DMS 273 treated with DMSO at 0.1 percent for 48 hours (cell line): ENCODE results near the gene SEMA6D.

ENCODE experiments used
- DNase-seq: peaks from one replicate; lab custom pipeline; 2025; lab: John Stamatoyannopoulos, UW

SEMA6D gene

DNA sequence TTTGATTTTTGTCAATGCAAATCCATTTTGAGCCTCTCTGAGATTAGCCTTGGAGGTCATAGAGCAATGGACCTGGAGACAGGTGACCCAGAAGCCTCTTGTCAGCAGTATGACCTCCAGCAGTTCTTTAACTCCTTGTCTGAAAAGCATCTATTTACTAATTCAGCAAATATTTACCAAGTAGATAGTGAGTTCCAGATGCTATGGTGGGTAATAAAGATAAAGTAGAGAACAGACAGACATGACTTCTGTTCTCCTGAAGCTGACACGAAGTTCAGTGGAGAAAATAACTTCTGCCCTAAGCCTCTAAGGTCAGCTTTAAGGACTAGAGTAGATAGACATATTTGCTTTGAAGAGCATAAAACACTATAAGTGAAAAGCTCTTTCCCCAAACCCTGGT lies 26.6 kb downstream of the SEMA6D start:
- DNase-seq: no peak

DNA sequence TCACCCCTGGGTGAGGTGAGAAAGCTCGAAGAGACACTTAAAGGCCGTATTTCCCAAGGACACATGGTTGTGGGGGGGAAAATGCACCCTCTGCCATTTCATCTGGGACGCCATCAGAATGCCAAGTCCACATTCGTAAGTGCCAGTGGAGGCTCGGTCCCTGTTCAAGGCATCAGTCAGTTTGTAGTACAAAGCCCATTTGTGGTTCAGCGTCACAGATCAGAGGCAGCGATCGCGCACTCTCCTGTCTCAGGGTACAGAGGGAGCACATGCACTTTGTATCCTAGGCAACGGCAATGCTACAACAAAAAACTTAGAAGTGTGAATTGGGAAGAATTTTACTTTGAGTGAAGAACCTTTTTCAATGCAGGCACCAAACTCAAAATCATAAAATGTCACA lies 27.2 kb downstream of the SEMA6D start:
- DNase-seq: no peak

DNA sequence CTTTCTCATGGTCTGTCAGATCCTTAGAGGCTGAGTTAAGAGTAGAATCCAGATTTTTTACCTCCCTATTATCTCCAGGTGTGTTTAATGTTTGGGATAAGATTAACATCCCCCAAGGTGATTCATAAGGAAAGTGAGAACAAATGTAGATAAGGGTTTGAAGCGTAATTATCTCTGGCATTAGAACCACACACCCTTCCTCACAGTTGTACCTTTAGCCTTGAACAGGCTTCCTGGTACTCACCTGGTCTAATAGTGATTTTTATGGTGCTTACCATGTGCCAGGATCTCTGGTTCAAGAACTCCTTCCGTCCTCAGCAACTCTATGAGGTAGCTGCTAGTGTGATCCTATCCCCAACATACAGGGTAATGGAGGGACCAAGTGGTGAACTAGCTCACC lies 27.7 kb downstream of the SEMA6D start:
- DNase-seq: no peak

DNA sequence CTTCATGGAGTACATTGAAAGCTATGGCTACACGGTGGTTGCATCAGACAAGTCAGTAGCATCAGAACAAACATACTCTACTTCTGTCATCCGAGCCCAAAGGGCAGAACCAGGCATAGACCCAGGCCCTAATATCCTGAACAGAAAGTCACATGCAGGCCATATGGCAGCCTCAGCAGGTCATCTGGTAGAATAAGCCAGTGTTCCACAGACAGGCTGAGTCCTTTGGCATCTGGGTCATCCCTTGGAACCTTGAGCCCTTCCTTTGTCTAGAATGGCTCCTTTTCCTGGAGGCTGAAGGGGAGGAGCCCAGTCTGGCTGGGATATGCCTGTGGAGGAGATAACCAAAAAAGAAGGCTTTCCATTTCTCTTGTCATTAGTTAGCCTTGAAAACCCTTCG lies 29.2 kb downstream of the SEMA6D start:
- DNase-seq: no peak

DNA sequence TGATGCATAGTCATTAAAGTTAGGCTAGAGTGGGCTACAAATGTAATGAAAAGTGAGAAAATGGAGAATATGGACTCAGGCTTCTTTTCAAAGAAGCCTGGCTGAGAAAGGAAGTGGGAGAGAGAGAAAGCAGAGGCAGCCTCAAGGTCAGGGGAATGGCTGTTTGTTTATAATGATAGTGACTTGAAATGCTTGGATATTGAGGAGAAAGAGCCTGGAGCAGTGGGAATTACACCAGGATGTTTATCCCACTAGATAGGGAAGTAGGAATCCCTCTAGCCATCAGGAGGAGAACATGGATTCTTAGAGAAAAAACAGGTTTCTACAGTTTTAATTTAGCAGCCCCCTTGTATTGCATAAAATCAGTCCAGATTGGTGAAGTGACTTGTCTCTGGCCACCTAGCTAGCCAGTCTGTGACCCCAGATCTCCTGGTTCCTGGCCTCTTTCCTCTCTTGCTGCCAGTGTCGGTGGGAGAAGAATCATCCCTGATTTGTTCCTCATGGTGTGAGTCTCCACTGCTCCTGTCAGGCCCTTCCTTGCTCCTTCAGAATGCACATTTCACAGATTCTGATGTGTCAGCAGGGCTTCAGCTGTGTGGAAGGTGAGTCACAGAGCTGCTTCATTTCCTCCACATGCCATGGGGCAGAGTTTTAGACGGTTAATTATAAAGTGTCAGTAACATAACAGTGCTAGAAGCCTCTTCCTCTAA lies 32.9 kb downstream of the SEMA6D start:
- no peak for DNase-seq

DNA sequence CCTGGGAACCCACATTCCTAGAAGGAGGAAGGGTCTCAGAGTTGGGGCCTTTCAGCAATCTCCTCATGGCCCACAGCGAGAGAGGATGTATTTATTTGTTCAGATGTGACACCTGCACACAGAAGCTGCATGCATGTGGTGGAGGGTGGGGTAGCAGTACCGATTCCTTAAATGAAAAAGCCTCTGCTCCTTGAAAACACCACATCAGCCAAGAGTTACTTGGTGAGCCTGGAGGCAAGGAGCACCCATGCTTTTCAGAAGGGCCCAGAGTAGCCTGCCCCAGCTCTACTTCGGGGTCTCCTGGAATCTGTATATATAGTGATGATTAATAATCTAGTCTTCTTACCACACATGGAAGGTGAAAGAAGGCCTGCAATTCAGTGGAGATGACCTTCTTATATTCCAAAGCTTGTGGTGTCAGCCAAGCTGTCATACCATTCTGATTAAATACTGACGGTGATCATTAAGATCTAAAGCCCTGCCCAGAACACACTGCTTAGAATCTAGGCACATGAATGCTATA lies 33.5 kb downstream of the SEMA6D start:
- no peak for DNase-seq

DNA sequence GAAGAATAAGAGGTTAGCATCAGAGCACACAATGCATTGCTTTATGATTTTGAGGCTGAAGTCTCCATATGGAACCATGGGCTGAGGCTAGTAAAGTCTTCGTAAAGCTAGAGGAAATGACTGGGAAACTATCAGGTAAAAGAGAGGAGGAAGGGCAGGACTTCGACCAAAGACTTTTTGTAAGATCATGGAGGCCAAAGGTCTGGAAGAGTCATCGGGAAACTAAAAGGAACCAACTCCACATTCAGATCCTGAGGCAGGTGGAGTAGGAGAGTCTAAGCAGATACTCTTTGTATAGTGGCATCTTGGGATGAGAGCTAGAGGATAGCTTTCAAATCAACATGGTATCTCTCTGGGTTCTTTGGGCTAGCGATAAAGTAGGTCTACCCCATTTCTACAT lies 36.3 kb downstream of the SEMA6D start:
- no peak for DNase-seq

DNA sequence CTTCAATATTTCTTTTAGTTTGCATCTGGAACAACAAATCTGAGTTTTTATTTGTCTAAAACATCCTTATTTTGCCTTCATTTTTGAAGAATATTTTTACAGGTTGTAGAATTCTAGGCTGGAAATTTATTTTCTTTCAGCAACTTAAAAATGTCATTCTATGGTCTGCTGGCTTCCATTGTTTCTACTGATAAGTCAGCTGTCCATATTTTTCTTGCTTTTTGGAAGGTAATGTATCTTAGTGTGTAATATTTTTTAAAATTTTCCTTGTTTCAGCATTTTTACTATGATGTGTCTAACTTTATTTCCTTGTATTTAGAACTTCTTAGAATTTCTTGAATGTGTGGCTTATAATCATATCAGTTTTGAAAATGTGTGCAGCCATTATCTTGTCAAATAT lies 37.0 kb downstream of the SEMA6D start:
- DNase-seq: no peak

DNA sequence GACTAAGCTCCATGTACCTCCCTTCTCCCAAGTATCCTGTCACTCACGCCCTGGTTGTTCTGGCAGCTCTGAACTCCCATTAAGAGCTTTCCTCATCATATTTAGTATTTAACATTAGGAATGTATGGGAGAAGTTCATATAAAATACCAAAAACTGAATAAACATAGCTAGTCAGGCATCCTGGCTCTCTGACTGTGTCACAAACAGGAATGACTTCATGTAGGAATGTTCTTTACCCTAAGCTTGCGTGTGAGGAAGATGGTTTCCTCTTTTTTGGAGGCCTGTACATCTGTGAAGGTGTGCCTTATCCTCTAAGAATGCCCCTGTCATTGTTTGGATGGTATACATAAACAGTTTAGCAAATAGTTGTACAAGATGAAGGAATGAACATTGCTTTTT lies 38.6 kb downstream of the SEMA6D start:
- no peak for DNase-seq

DNA sequence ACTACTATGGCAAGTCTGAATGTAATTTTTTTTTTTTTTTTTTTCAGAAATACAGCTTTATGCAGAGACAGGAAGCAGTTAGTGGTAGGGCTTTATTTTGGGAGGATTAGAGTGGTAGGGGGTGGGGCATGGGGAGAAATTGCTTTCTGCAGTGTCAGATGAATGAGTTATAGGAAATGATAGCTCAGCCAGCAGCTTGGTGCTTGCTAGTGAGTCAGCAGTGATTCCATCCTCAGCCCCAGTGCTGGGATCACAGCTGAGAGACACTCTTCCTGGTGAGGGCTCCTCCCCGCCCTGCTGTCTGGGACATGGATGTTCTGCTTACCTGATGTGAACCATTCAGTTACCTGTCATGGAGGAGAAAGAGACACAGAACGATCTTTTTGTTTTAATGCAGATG lies 39.6 kb downstream of the SEMA6D start:
- no peak for DNase-seq

DNA sequence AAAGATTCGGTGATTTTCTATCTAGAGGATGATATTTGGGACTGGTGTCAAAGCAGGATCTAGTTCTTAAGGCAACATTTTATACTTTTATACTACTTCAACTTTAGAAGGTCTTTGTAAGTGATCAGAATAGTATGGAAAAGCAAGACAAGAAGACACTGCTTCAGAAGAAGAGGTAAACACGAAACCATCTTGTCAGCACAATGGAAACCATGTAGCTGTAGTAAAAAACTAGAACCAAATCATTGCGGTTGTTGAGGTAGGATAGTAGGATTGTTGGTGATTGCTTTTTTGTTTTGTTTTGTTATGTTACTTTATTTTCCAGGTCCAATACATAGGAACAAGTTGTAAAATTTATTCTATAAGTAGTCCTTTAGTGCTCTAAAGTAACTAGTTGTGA lies 40.0 kb downstream of the SEMA6D start:
- no peak for DNase-seq

DNA sequence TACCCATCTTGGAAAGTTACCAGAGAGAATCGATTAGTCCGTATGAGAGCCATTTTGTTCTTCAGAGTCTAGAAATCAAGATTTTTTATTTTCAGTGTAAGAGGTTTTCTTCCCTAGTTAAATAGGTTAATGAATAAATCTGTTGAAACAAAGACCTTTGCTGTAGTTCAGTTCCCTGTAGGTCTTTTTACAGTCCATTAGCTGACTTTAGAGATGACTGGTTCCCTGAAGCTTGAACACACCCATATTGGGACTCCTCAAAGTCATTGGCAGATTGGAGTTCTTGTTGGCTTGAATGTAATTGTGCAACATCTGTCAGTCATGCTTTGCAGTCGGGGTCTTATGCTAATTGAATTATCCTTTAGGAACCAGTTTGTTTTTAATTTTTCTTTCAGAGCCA lies 45.3 kb downstream of the SEMA6D start:
- no peak for DNase-seq

DNA sequence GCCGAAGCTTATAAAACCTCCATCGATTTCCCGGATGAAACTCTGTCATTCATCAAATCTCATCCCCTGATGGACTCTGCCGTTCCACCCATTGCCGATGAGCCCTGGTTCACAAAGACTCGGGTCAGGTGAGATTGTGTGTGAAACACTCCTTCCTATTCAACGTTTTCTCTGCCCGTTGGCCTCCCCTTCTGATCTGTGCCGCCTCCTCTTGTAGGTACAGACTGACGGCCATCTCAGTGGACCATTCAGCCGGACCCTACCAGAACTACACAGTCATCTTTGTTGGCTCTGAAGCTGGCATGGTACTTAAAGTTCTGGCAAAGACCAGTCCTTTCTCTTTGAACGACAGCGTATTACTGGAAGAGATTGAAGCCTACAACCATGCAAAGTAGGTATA lies 47.4 kb downstream of the SEMA6D start:
- DNase-seq: no peak

DNA sequence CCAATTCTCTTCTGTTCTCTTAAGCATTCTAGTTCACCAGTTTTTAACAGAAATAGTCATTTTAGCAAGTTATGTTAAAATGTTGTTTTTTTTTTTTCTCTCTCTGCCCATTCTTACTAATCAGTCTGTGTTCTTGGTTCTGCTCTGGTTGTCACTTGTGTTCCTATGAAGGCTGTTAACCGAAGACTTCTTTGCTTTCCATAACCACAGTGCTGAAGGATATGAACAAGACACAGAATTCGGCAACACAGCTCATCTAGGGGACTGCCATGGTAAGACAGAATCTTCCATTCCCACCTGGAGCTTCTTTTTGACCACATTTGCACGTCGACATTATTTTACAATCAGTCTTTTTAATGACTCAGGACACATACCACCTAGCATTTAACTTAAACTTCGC lies 49.1 kb downstream of the SEMA6D start:
- DNase-seq: no peak

DNA sequence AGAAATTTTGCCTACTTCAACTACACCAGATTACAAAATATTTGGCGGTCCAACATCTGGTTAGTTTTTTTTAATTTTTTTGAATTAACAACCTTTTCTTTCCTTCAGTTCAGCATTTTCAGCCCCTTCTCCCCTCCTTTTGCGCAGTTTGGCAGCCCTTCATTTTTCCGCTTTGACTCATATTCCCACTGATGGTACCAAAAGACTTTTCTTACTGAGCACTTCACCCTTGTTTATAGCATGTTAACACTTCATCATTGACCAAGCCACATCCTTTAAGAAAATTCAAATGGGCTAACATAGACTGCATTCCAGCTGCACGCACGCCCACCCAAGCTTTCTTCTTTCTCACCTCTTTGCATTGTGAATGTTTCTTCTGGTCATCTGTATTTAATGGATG lies 49.7 kb downstream of the SEMA6D start:
- no peak for DNase-seq

DNA sequence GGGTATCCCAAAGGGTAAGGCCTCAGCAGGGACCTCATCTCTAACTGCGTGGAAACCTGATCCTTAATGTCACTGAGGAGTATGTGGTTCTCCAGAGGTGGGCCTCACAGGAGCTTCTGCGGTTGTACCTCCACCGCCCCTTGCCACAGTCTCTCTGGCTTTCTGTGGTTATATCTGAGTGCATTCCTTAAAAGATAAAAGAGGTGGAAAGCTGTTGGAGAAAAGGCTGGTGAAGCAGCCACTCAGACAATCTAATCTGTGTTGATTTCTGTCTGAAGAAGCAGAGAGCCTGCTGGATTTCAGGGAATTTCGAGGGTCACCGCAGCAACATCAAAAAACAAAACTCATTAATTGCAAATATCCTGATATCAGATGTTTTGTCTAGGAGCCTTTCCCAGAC lies 51.4 kb downstream of the SEMA6D start:
- DNase-seq: no peak

DNA sequence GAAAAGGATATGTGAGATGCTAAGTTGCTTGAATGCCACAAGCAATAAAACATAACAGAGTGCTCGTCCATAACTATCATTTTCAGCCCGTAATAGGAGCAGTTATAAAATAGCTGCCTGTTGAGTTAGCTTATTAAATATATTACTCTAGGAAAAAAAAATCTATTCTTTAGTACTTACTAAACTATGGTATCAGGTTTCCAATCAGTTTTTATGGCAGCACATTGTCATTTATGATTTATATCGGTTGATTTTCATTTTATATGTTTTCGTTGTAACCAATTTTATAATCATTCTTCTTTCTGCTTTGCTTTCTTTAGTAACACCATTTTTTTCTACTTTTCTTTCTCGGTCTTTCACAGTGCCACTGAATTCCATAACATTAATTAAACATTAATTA lies 51.9 kb downstream of the SEMA6D start:
- no peak for DNase-seq

DNA sequence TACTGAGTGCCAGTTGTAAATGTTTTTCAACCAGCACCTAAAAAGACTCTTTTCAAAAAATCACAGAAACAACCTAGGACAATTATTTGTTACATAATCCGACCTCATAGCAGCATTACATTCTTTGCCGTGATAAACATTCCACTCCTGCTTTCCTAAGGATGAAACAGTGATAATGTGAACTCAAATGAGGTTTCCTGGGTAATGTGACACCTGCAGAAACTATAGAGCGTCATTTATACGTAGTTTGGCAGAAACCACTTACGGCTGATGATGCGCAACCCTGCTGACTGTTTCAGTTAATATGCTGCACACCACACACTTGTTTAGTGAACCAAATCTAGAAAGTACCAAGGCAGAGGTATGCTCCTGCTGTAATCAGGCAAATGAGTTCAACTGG lies 55.8 kb downstream of the SEMA6D start:
- DNase-seq: no peak

DNA sequence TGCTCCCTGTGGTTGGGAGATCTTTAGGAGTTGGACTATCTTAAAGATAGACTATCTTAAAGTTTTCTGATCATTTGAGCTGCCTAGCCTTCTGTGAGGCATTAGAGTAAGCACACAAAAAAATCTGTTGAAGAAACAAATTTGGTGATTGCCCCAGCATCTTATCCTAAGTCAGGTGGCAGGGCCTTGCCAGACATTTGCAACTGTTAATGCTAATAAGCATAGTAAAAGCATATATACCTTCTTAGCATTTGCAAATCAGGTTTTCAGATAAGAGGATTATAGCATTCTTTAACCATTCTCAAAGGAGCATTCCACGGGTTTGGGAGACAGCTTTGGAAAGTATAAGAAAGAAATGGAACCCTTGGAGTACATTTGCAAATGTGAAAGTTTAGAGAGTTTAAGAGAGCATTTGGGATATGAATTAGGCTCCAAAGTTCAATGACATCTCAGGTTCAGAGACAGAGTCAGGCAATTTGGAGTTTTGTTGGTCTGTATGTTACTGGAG lies 61.0 kb downstream of the SEMA6D start:
- DNase-seq: no peak

DNA sequence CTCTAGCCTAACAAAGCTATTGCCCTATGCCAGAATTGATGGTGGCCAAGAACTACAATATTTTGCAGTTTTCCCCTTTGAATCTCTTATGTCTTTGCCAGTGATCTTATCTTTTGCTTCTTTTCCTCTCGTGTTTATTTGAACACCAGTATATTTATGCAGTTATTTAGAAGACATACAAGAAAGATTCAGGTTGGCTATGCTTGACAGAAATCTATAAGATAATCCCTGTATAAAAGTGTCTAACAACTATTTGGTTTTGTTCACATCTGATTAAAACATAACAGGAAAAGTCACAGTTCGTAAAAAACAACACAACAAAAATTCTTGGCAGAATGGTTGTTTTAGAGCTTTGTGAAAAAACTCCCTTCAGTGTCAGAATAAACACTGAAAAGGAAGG lies 63.7 kb downstream of the SEMA6D start:
- DNase-seq: no peak

DNA sequence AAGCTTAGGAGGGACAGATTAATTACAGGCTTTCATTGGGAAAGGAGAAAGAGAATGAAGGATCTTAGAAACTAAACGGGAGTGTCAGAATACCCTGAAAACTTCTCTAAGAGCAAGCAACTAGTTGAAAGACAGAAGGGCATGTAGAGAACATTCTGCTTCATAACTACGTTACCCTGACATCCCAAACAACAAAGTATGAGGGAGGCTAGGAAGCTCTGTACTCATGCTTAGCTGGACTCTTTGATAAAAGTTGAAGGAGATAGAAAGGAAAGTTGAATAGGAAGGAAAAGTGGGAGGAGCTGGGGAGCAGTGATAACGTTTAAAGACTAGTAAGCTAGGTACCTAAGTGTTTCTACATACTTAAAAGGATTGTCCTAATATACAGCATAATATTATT lies 64.2 kb downstream of the SEMA6D start:
- no peak for DNase-seq

DNA sequence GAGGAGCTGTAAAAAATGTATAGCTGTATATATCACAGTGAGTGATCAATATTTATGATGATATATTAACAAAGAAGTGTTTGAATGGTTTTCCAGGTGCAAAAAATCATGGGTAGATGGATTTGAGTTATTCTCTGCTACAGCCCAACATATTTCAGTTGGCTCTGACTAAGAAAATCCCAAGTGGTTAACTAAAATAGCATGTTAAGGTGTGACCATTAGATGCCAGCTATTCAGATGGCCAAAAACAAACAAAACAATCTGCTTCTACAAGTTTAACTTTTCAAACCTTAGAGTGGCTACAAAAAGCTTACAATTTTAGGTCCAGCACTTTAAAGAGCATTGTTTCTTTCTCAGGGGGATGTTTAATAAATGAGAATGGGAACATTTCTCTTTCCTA lies 67.5 kb downstream of the SEMA6D start:
- no peak for DNase-seq

DNA sequence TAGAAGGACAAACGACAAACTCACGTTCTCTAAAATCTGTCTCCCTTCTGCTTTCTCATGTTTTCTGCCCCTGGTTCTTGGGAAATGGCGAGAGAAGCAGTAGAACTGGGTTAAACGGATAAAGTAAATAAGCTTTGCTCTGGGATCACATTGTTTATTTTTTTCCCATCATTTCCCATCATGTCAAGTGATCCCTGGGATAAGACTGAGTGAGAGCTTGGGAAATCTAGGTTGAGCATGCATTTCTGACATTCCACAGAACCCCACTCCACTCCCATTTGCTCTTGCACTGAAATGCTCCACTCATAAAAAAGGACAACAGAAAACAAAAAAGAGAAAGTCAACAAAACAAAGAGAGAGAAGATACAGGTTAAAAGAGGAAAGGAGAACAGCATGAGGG lies 69.1 kb downstream of the SEMA6D start:
- DNase-seq: no peak

DNA sequence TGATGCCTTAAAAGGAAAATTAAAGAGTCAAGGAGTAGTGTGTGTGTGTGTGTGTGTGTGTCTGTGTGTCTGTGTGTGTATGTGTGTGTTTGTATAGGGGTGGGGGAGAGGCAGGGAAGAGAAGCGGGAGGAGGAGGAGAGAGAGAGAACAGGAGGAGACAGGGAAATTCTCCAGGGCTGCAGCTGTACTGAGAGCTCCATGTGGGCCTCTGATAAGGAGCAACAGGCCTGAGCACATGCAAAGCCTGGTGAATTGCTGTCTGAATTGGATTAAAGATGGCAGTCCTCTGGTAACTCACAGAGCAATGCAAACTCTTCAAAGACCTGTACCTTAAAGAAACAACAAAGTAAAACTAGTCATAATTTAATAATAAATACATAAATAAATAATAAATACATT lies 70.6 kb downstream of the SEMA6D start:
- DNase-seq: no peak
